Measurements from ENCODE around the gene PPP4R2. TPM values are rescaled to one million over a fixed set of nuclear protein-coding genes. Genes with fewer than 3 reads are reported as not detected.

The PPP4R2 gene
- total and polyA plus RNA-seq, 9 of the 15 experiments (the other 6 are each of a cell fraction or from before 2014, with no cell fraction given): 11.0 to 49.6 (median 31.6) TPM

DNA sequence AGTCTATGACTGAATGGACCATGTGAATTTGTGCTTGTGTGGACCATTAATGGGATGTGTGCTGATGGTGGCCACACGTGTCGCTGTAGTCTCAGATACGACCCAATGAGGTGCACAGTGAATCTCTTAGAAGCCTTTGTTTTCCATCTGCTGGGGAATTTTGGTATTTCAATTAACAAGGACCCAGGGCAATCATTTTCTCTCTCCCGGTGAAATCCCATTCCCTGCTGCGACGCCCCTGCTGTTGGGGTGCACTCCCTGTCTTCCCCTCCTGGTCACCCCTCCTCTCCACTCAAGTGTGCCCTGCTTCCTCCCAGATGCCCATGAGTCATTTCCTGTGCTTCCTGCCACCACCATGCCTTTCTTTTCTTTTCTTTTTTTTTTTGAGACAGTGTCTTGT, 97.5 kb downstream of the PPP4R2 start (continued):
- TF ChIP-seq, protein P1, sequence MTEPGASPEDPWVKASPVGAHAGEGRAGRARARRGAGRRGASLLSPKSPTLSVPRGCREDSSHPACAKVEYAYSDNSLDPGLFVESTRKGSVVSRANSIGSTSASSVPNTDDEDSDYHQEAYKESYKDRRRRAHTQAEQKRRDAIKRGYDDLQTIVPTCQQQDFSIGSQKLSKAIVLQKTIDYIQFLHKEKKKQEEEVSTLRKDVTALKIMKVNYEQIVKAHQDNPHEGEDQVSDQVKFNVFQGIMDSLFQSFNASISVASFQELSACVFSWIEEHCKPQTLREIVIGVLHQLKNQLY (CRISPR knock-in tag; conservative IDR thresholded peaks at IDR 0.05): no peak
- TF ChIP-seq, protein P2, sequence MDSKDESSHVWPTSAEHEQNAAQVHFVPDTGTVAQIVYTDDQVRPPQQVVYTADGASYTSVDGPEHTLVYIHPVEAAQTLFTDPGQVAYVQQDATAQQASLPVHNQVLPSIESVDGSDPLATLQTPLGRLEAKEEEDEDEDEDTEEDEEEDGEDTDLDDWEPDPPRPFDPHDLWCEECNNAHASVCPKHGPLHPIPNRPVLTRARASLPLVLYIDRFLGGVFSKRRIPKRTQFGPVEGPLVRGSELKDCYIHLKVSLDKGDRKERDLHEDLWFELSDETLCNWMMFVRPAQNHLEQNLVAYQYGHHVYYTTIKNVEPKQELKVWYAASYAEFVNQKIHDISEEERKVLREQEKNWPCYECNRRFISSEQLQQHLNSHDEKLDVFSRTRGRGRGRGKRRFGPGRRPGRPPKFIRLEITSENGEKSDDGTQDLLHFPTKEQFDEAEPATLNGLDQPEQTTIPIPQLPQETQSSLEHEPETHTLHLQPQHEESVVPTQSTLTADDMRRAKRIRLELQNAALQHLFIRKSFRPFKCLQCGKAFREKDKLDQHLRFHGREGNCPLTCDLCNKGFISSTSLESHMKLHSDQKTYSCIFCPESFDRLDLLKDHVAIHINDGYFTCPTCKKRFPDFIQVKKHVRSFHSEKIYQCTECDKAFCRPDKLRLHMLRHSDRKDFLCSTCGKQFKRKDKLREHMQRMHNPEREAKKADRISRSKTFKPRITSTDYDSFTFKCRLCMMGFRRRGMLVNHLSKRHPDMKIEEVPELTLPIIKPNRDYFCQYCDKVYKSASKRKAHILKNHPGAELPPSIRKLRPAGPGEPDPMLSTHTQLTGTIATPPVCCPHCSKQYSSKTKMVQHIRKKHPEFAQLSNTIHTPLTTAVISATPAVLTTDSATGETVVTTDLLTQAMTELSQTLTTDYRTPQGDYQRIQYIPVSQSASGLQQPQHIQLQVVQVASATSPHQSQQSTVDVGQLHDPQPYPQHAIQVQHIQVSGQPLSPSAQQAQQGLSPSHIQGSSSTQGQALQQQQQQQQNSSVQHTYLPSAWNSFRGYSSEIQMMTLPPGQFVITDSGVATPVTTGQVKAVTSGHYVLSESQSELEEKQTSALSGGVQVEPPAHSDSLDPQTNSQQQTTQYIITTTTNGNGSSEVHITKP (IDR thresholded peaks at IDR 0.05; ENCODE audit: partially characterized antibody): peak; percentile 5
- TF ChIP-seq SMC3 (conservative IDR thresholded peaks at IDR 0.05; ENCODE audit: insufficient read depth, low read depth, low read length): peak; percentile 55
- TF ChIP-seq U2AF1 (optimal IDR thresholded peaks at IDR 0.05; ENCODE audit: low read depth, low read length): no peak
- no peak for TF ChIP-seq GTF2A2 (tag; IDR thresholded peaks at IDR 0.05)
- TF ChIP-seq, protein P3, sequence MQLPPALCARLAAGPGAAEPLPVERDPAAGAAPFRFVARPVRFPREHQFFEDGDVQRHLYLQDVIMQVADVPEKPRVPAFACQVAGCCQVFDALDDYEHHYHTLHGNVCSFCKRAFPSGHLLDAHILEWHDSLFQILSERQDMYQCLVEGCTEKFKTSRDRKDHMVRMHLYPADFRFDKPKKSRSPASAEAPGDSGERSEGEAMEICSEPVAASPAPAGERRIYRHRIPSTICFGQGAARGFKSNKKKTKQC (CRISPR knock-in tag; IDR thresholded peaks at IDR 0.05): no peak
